GM18502 (cell line): ENCODE measurements around the gene RAB3A.
"Not testable (repeated sequence)": the region's sequence is repeated elsewhere in the genome, so short reads cannot be mapped to it uniquely, and the experiment has no call there.

ENCODE experiments used
- ATAC-seq: cut with Tn5 transposase; IDR thresholded peaks from one replicate; pipeline ENCODE4 v1.9.1; 2021; ENCODE audit warnings: mild to moderate bottlenecking; ENCODE audit not compliant: unreplicated experiment, poor library complexity

The RAB3A gene

GRCh38 chr19:18172331-18173053 is 31.4 kb downstream of the RAB3A start:
- no peak for ATAC-seq

DNA sequence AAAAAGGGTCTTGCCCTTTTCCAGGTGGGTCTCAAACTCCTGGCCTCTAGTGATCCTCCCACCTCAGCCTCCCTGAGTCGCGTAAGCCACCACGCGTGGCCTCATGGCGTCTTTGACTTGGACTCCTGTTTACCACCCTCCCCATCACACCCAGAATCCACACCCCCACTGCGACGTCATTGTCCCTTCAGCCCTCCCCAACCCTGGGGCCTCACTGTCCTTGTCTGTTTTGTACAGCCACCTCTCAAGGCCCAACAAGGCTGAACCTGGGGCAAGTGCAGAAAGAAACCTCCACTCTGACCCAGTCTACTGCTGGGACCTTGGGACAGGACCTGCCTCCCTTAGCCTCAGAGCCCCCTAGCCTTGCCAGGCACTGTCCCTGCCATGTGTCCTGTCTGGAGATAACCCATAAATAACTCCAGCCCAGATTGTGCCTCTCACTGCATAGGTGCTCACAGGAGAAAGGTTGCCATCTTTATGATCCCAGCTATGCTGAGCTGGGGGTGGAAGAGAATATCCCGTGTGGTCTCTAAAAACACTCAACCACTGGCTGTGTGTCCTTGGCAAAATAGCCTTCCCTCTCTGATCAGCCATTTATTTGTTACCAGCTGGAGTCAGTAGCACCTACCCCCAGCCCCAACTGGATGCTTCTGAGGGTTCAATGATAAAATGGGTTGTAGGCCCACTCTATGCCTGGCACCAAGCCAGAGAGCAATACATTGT is 32.1 kb downstream of the RAB3A start:
- ATAC-seq = no peak

DNA sequence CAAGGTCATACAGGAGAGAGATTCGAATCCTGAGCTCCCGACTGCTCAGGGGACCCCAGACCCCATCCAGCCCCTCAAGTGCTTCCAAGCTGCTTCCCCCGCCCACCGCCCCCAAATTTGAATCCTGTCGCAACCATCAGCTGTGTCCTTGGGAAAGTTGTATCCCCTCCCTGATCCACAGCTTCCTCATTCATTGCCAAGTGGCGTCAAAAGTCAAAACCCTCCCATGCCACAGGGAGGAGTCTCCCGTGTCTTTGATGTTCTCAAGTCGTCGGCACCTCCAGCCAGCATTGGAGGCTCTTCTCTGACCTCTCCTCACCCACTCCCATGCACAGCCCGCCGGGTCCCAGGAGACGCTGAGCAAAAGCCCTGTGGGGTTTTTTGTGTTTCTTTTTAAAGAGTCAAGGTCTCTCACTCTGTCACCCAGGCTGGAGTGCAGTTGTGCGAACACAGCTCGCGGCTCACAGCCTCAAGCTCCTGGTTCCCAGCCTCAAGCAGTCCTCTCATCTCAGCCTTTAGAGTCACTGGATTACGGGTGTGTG is 33.1 kb downstream of the RAB3A start:
- ATAC-seq = no peak

DNA sequence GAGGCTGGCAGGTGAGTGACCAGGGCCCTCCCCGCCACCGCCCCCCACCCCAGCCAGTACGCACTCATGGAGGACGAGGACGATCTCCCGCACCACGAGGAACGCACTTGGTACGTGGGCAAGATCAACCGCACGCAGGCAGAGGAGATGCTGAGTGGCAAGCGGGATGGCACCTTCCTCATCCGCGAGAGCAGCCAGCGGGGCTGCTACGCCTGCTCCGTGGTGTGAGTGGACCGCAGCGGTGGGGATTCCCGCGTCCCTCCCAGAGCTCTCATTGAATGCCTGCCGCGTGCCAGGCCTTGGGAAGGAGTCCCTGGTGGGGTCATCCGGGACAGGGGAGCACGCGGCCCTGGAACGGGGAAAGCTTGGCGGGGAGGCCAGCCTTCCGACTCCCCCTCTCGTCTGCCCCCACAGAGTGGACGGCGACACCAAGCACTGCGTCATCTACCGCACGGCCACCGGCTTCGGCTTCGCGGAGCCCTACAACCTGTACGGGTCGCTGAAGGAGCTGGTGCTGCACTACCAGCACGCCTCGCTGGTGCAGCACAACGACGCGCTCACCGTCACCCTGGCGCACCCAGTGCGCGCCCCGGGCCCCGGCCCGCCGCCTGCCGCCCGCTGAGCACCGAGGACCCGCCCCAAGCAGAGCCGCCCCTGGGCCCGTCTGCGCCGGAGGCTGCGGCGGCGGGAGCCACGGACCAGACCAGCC is 35.0 kb downstream of the RAB3A start:
- ATAC-seq = no peak

DNA sequence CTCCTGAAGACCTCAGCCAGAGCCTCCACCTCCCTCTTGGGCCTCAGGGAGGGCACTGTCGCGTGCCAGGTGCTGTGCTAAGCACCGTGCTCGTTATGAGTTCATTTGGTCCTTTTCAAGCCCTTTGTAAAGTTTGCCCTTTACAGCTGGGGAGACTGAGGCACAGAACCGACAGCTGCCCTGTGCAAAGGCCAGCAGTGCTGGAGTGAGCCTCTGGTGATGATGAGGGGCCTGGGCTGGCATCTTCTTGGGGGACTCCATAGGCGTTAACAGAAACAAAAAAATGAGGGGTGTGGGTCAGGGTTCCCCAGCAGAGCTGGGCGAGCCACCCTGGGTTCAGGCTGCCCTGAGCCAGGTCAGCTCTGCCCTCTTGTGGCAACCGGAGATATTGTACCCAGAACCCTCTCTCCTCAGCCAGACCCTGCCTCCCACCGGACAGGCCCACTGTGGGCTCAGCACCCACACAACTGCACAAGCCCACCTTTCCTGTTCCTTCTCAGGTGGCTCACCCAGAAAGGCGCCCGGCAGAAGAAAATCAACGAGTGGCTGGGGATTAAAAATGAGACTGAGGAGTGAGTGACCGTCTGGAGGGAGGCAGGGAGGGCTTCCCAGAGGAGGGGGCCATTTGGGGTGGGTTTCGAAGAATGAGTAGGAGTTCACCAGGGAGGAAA is 35.7 kb downstream of the RAB3A start:
- peak; percentile 42 for ATAC-seq

DNA sequence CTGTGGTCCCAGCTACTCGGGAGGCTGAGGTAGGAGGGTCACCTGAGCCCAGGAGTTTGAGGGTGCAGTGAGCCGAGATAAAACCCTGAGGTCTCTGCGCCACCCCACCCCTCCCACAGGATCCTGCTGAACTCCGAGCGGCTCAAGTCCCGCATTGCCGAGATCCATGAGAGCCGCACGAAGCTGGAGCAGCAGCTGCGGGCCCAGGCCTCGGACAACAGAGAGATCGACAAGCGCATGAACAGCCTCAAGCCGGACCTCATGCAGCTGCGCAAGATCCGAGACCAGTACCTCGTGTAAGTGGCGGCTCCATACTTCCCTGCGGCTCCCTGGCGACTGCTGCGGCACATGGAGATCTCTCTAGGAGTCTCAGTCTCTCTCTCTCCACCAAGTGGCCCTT is 36.8 kb downstream of the RAB3A start:
- no peak for ATAC-seq

DNA sequence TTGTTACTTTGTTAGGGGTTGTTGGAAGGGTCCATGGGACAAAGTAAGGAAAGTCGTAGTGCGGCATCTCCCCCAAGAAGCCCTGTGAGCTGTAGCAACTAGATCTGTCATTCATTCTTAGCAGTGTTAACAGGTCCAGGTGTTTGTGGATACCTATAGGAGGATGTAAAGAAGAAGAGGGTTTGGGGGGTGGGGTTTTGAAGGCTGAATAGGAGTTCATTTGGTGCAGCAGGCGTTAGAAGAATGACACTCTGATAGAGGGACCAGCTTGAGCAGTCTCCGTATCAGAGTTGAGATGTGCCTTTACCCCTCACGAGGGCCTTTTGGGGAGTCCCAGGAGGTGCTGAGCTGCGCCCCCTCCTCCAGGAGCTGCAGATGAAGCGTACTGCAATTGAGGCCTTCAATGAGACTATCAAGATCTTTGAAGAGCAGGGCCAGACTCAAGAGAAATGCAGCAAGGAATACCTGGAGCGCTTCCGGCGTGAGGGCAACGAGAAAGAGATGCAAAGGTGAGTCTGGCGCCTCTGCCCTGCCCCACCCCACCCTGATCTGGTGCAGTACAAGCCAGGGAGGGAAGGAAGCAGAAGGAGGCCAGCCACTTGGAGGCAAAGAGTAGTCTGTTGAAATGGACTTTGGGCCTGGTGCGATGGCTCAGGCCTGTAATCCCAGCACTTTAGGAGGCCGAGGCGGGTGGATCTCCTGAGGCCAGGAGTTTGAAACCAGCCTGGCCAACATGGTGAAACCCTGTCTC is 37.9 kb downstream of the RAB3A start:
- ATAC-seq = no peak

DNA sequence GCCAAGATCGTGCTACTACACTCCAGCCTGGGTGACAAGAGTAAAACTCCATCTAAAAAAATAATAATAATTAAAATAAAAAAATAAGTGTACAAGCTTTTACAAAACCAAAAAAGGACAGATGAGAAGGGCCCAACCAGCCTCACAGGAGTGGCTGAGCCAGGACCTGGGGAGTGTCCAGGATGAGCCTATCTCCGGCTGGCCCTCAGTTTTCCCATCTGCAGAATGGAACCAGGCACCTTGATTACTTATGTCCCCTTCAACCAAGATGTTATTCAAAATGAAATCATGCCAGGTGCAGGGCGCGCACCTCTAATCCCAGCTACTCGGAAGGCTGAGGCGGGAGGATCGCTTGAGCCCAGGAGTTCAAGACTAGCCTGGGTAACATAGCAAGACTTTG is 39.8 kb downstream of the RAB3A start:
- no peak for ATAC-seq

GRCh38 chr19:18161636-18162002 is 42.2 kb downstream of the RAB3A start:
- ATAC-seq = no peak

GRCh38 chr19:18160971-18161635 is 42.7 kb downstream of the RAB3A start:
- peak; percentile 68 for ATAC-seq

- ATAC-seq = no peak
Measured at GRCh38 chr19:18160493-18160970, 43.3 kb downstream of the RAB3A start.

DNA sequence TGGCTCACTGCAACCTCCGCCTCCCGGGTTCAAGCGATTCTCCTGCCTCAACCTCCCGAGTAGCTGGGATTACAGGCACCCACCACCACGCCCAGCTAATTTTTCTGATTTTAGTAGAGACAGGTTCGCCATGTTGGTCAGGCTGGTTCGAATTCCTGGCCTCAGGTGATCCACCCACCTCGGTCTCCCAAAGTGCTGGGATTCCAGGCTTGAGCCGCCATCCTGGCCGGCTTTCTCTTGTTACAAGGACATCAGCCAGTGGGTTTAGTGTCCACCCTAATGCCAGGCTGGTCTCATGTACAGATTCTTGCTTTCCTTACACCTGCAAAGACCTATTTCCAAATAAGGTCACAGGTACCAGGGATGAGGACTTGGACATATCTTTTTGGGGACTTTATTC is 44.0 kb downstream of the RAB3A start:
- no peak for ATAC-seq

DNA sequence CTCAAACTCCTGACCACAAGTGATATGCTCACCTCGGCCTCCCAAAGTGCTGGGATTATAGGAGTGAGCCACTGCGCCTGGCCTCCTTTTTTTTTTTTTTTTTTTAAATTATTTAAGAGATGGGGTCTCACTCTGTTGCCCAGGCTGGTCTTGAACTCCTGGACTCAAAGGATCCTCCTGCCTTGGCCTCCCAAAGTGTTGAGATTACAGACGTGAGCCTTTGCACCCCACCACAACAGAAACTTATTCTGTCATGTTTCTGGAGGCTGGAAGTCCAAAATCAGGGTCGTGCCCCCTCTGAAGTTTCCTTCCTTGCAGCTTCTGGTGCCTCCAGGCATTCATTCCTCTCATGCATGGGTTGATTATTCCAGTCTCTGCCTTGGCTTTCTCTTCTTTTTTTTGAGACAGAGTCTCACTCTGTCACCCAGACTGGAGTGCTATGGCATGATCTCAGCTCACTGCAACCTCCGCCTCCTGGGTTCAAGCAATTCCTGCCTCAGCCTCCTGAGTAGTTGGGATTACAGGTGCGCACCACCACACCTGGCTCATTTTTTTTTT is 44.7 kb downstream of the RAB3A start:
- ATAC-seq = not testable (repeated sequence)

DNA sequence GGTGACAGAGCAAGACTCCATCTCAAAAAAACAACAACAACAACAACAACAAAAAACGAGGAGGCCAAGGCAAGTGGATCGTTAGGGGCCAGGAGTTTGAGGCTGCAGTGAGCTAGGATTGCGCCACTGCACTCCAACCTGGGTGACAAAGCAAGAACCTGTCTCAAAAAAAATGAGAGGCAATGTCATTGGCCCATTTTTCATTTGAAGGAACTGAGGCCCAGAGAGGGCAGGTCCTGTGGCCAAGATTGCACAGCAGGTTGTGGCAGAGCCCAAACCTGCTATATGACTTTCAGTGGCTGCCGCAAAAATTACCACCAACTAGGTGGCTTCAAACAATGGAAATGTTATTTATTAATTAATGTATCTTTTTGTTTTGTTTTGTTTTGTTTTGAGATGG is 45.4 kb downstream of the RAB3A start:
- no peak for ATAC-seq

DNA sequence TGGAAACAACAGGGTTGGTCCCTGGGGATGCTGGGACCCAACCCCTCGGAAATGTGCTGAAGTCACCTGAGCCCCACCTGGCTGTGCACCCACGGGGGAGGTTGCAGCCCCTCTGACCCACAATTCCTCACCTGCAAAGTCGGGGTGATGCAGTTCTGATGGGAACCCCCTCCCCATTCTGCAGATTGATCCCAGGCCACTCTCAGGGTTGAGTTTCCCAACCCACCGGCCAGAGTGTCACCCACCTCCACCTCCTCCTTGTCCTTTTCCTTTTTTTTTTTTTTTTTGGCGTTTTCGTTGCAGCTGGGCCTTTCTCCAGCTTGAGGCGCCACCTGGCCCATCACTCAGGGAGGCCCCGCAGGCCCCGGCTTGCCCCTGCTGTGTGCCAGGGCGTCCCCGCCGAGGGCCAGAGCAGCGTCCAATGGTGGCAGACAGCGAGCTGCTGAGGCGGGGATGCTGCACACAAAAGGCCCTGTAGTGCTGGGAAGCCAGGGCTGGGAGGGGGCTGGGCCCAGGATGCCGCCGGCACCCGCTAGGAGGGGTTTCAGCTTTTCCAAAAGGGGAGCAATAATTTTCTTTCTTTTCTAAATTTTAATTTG is 46.3 kb downstream of the RAB3A start:
- no peak for ATAC-seq

DNA sequence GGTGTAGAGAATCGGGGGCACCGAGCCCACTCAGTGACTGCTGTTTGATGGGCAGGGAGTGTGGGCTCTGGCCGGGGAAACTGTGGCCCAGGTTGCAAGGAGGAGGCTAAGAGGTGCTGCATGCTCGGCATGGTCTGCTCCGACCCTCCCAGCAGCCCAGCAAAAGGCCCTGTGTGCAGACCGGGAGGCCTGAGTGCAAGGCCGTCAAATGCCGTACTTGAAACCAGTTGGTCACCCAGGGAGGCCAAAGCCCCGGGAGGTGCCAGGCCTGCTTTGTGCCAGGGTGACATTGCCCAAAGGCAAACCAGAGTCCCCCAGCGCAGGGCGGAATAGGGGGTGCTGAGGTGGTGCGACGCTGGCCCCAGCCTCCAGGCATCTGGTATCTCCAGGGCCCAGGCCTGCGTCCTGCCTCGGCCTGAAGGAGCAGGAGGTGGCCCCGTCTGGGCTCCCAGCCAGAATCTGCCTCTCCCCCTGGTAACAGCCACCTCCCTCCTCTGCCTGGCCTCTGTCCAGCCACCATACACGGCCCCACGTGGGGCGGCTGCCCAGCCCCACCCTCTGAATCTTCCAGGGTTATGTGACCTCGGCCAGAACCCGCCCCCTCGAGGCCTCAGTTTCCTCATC is 46.9 kb downstream of the RAB3A start:
- no peak for ATAC-seq

DNA sequence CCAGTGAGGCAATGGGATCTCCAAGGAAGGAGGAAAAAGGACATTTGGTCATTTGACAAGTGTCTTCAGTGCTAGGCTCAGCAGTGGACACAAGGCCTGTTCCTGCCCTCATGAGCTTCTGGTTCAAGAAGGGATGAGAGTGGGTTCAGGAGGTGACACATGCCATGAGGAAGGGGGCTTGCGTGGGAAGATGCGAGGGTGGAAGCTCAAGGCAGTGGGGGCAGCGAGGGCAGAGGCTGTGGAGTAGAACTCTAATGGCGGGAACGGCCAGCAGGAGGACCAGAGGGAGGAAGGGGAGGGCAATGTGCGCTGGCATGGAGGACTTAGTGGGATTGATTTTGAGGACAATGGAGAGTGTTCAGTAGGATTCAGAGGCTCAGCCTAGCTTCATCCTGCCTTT is 47.6 kb downstream of the RAB3A start:
- ATAC-seq = no peak
